CD4-positive, alpha-beta T cell treated with Interleukin-15 for 1 hour (primary cell): Measurements from ENCODE around the gene CNTROB.

Experiments used
- DNase-seq: peaks from one replicate; pipeline ENCODE4 v3.0.0-alpha.2; 2020

CNTROB gene, protein sequence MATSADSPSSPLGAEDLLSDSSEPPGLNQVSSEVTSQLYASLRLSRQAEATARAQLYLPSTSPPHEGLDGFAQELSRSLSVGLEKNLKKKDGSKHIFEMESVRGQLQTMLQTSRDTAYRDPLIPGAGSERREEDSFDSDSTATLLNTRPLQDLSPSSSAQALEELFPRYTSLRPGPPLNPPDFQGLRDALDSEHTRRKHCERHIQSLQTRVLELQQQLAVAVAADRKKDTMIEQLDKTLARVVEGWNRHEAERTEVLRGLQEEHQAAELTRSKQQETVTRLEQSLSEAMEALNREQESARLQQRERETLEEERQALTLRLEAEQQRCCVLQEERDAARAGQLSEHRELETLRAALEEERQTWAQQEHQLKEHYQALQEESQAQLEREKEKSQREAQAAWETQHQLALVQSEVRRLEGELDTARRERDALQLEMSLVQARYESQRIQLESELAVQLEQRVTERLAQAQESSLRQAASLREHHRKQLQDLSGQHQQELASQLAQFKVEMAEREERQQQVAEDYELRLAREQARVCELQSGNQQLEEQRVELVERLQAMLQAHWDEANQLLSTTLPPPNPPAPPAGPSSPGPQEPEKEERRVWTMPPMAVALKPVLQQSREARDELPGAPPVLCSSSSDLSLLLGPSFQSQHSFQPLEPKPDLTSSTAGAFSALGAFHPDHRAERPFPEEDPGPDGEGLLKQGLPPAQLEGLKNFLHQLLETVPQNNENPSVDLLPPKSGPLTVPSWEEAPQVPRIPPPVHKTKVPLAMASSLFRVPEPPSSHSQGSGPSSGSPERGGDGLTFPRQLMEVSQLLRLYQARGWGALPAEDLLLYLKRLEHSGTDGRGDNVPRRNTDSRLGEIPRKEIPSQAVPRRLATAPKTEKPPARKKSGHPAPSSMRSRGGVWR

DNA sequence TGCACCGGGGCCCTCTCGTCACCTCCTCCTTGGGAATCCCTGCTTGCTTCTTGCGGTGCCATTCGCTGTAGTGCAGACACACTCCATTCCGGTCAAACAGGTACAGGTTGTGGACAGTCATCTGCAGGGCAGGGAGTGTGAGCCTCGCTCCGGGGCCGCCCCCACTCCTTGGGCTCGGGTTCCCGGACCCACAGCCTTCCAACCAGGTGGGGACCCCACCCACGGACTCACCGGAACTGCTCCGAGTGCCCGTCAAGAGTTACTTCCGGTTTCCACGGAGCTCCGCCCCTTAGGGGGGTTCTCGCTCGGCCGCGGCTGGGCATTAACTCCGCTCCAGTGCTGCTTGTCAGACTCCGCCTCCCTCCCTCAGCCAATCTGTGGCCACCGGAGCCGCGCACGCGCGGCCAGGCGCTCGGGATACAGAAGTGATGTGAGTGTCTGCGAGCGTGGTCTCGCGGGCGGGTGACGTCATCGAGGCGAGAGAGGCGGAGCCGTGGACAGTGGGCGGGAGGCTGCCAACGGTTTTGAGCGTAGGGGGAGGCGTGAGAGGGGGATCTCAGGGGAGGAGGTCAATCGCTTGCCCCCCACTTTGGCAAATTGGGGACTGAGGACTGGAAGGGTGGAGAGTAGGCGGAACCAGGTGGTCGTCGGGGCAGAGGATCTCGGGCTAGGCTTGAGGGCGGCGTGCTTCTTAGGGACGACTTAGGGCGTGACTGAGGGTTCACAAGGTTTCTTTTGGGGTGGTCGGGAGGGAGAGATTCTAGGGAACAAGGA, at the start of gene CNTROB, which contains the start of gene TRAPPC1:
TSS of gene CNTROB (plus strand) at position 498 of the 774 bp plus-strand sequence. CDS start 874 bp downstream, outside the sequence.
TSS of gene TRAPPC1 (minus strand) at position 238 of the 774 bp plus-strand sequence. CDS start at position 121, 117 bp downstream.
- peak; percentile 100 for DNase-seq

DNA sequence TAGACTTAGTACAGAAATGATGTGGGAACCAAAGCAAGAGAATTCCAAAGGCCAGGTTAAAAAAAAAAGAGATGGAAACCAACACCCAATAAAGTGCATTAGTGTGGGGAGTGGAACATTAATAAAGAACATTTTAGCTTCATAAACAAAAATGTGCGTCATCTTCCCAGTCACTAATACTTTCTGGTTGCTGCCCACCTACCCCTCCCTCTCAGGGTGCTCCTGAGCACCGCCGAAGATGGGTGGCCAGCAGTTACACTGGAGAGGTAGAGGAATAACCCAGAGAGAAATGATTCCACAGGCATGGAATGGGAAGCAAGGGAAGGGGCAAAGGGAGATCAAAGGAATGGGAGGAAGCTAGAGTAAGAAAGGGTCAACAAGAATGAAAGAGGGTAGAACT, 49.4 kb upstream of the CNTROB start:
- no peak for DNase-seq

DNA sequence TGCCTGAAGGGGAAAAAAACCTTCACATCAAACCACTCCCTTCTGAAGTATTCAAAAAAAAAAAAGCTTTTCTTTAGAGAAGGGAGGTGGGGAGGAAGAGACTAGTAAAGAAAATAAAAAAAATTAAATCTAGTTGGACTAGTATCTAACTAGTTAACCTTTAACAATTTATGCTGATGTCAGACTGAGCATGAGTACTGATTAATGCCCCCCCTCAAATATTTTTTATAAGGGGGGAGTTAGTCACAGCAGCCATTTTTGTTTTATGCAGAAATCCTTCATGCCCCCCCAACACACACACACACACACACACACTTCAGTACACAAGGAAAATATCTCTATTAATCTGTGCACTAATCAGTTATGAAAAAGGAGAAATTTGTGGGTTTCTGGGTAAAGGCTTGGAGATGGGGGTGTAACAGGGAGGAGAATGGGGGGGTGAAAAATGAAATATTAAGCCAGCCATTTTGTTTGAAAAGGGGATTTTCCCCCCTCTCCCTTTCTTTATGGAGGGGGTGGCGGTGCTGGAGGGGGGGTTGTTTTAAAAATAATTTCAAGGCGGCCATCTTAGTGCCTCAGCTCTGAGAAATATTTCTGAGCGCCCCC, 48.1 kb upstream of the CNTROB start:
- peak; percentile 45 for DNase-seq

DNA sequence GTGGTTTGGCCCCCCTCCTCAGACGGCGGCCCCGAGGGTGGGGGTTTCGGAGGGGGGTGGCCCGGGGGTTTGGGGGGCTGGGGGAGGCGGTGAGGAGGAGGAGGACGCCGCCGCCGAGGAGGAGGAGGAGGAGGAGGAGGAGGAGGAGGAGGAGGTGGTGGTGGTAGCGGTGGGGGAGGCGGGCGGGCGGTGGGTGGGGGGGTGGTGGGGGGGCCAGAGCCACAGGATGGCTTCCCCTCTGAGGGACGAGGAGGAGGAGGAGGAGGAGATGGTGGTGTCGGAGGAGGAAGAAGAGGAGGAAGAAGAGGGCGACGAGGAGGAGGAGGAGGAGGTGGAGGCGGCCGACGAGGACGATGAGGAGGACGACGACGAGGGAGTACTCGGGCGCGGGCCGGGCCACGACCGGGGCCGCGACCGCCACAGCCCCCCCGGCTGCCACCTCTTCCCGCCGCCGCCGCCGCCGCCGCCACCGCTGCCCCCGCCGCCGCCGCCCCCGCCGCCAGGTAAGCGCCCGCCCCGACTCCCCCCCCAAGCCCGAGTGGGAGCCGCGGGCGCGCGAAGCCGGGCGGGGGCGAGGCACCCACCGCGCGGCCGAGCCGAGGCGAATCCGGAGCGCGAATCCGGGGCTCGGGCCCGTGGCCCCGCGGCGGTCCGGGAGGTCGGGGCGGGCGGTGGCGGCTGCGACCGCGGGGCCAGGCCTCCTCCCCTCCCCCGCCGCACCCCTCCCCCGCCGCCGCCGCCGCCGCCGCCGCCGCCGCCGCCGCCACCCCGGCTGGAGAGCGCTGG, 47.2 kb upstream of the CNTROB start:
- DNase-seq, result peak; percentile 39

DNA sequence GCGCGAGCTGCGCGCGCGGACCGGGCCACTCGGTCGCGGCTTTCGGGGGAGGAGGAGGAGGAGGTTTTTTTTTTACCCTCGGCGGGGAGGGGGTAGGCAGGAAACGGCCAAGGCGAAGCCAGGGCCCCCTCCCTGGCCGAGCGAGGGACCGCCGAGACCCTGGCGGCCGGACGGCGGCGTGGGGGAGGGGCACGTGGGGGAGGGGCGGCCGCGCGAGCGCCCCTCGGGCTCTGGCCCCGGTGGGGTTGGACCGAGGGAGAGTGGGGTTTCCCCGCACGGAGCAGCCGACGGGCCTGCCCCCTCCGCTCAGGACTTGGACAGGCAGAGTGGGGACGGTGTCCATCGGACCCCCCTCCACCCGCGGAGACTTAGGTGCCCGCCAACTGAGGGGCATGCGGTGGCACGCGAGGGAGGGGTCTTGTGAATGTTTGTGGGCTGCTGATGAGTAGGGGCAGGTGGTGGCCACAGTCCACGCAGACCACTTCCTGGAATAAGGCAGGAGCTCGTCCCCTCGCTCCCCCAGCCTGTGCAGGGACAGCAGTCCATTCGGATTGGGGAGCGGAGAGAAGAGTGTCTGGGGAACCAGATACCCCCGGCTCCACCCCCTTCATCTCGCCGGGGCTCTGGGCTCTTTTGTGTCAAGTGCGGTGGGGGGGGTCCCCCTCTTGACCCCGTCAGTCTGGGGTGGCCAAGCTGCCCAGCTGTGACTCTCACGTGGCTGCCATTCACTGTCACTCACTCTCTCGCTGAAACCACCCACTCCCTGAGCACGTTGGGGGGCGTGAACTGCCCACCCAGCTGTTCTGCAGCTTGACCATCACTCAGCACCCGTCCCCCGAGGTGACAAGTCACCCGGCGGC, 46.4 kb upstream of the CNTROB start:
- peak; percentile 55 for DNase-seq

DNA sequence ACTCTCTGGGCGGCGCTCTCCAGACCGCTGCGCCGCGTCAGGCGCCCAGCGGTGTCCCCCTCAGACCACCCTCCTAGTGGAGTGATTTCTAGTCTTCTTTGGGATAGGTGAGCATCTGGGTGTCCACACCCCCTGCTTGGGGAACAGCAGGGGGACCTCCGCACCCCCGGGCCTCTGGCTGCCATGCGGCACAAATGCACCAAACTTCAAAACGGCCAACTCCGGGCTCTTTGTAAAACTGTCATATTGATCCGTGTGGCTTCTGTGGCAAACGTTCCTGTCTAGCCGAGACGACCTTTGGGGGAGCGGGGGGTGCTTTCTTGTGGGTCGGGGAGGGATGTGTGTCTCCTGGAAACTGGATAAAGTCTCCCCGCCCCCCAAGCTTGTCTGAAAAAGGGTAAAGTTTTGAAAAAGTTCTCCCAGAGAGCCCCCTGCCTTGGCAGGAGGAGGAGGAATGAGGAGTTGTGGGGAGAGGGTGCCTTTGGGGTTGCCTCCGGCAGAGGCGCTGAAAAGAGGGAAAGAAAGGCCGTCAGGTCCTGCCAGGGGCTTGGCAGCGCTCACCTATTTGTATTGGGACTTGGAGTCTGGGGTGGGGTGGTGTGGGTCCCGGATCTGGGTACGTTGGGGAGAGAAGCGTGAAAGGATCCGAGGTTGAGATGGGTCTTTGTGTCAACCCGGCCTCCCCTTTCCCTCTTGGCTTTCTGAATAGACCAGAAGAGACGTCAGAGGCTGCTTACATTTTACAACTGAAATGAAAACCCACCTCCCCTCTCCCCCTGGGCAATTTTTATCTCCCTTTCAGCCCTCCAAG, 45.6 kb upstream of the CNTROB start:
- peak; percentile 74 for DNase-seq

DNA sequence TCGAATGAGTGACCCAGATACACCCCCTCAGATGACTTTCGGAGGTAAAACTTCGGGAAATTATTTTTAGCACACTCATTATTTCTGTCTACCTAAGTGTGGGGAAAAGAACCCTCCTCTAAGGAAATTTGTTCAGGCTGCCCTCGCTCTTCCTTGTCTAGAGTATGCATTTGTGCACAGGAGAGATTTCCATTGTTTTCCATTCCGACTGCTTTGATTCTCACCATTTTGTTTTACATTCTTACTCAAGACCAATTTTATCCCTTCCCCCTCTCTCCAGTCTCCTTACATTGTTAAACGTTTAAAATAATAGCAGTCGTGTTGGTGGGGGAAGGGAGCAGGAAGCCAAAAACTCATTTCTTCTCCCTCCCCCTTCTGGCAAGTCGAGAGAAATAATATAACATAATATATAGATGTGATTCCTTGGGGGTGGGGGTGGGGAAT, 44.9 kb upstream of the CNTROB start:
- DNase-seq, result no peak

DNA sequence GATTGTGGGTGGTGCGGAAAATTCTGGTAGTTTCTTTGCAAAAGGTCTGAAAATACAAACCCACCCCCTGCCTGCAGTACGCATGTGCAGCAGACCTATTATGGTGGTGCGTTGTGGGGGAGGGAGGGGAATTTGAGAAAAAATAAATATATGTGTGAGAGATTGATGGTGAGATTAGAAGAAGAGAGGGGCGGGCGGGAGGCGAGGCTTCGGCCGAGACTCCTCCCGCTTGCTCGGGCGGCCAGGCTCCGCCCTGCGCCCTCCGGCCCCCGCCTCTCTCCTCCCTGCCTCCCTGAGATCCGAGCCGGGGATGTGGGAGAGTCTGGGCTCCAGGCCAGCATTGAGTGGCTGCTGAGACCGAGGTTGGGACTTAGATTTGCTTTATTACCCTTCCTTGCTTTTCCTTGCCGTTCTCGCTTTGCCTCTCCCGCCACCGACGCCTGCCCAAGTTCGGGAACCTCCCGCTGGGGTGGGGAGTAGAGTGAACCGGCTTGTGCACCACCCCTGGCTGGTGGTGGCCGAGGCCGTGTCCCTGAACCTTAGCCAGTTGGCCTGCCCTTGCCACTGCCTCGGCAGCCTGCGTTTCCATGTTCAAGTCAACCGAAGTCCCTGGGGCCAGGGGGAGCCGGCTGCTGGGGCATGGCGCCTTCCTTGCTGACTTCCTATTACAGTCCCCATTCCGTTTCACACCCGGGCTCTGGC, 44.4 kb upstream of the CNTROB start:
- DNase-seq, result peak; percentile 95

DNA sequence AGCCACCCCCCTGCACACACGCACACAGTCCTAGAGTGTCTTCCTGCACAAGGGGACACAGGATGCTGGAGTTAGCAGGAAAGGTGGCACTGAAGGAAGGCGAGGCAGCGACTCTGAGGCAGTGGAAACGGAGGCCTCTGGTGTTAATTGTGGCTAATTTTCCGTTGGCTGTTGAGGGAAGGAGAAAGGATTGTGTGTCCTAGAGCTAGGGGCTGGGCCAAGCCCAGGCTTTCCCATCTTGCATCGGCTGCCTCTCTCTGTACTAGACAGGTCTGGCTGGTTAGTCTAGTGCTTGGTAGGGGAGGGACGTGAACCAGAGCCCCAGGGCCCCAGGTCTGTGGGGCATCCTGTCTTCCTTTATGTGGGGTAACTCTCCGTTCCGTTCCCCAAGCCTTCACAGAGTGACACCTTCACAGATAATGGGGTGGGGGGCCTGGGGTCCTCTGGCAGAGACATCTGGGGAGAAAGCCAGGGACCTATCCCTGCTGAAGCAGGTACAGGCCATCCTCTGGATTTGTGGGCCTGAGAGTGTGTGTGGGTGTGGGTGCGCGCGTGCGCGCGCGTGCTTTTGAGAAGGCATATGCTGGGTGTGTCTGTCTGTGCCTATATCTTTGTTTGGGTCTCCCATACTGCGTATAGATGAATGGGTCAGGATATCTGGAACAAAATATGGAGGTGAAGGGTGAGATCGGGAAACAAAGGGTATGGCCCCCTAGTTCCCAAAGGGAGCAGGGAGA, 43.7 kb upstream of the CNTROB start, which contains the start of gene CHD3:
TSS of gene CHD3 (plus strand) at position 606 of the 737 bp plus-strand sequence. CDS start 212 bp downstream, outside the sequence.
- DNase-seq, result no peak

DNA sequence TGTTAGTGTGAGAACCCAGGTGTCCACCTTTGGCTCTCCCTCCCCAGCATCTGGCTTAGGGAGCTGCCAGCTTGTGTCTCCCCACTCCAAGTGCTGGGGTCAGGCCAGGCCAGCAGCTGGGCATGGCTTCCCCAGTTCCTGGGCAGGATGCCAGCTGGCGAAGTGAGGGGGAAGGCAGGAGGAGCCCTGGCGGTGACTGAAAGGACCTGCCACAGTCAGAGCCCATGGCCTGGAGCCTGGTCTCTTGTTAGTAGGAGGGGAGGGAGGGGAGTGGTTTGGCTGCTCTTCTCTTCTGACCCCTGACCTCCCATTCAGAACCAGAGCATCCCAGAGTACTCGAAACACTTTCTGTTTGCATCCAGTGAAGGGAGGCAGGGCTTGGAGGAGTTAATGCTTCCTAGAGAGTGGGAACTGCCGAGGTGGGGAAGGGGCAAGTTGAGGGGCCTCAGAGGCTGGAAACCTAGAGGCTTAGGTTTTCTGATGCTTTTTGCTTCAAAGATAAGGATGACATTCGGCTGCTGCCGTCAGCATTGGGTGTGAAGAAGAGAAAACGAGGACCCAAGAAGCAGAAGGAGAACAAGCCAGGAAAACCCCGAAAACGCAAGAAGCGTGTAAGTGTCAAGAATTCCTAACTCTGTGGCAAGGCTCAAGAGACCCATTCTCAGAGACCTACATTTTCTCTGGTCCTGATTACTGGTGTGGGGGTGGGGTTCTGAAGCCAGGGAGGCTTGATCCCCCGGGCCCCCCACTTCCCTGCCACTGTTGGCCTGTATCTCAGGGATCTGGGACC, 42.6 kb upstream of the CNTROB start:
- peak; percentile 67 for DNase-seq

DNA sequence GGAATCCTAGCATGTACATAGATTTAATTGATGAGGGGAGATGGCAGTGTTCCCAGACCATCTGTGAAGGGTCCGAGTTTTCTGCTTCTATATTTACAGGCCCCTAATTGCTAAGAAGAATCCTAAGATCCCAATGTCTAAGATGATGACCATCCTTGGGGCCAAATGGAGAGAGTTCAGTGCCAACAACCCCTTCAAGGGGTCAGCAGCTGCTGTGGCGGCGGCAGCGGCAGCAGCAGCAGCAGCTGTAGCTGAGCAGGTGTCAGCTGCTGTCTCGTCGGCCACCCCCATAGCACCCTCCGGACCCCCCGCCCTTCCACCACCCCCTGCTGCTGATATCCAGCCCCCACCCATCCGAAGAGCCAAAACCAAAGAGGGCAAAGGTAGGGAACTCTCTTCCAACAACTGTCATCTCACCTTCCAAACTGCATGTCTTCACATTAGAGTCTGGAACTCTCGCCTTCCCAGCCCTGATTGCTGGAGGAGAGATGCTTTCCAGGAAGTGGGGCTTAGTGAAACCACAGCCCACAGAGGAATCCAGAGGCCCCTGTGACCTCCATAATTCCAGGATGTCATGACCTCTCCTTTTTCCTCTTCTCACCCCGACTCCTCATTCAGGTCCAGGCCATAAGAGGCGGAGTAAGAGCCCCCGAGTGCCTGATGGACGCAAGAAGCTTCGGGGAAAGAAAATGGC, 38.7 kb upstream of the CNTROB start:
- no peak for DNase-seq

DNA sequence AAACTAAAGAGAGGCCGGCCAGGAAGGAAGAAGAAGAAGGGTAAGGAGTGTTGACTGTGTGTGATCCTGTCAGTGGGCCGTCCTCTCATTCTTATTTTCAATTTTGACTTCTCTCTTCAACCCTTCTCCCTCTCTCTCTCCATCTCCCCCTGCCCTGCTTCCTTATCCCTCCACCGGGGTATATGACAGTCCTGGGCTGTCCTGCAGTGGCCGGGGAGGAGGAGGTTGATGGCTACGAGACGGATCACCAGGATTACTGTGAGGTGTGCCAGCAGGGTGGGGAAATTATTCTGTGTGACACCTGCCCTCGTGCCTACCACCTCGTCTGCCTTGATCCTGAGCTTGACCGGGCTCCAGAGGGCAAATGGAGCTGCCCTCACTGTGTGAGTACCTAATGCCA, 37.8 kb upstream of the CNTROB start:
- DNase-seq, result no peak

DNA sequence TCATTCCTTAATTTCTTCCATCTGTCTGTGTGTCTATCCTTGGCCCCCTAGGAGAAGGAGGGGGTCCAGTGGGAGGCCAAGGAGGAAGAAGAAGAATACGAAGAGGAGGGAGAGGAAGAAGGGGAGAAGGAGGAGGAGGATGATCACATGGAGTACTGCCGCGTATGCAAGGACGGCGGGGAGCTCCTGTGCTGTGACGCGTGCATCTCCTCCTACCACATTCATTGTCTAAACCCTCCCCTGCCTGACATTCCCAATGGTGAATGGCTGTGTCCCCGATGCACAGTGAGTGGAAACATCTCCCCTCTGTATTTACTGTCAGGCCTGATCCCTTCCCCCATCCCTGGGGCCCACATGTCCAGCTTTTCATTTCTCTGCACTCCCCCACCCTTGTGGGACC, 37.1 kb upstream of the CNTROB start:
- DNase-seq, result no peak

DNA sequence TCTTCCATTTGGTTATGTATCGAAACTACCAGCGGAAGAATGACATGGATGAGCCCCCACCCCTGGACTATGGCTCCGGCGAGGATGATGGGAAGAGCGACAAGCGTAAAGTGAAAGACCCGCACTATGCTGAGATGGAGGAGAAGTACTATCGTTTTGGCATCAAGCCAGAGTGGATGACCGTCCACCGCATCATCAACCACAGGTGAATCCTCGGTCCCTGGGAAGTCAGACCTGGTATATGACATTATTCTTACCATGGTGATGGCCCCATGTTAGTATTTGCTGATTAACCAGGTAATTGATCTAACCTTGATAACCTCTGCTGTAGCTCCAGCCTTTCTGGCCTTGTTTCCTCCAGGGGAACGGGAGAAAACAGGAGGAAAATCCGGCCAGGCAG, 34.9 kb upstream of the CNTROB start:
- DNase-seq, result no peak

DNA sequence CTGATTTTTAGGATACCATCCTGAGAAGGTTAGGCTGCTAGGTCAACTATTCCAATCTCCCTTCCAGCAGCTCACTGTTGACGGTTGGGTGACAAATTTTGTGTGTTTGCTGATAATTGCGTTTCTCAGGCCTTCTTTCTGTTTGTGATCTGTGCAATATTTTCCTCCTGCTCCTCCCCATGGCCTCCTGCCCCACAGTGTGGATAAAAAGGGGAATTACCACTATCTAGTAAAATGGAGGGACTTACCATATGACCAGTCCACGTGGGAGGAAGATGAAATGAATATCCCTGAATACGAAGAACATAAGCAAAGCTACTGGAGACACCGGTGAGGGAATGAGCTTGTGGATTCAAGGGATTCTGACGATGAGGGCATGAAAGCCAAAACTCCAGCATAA, 34.2 kb upstream of the CNTROB start:
- DNase-seq, result peak; percentile 36
